OCI-LY7 (cell line): ENCODE data around the gene LGR6.

Experiments
- EZH2phosphoT487 ChIP-seq: fragments of 200-600 bp; sonication (generic); IDR thresholded peaks from 2 replicates; pipeline ENCODE4 v1.6.1; 2018; ENCODE audit warnings: low read depth, borderline replicate concordance, mild to moderate bottlenecking, mixed run types, antibody characterized with exemption, low read length, moderate library complexity, mixed read lengths
- TF ChIP-seq, protein P1 (sequence below): fragments of 200-600 bp; sonication (generic); conservative IDR thresholded peaks from 2 replicates; pipeline ENCODE4 v1.5.1; 2014; ENCODE audit warnings: mild to moderate bottlenecking, antibody characterized with exemption, low read length, moderate library complexity, mixed read lengths

- TF ChIP-seq, protein P1, sequence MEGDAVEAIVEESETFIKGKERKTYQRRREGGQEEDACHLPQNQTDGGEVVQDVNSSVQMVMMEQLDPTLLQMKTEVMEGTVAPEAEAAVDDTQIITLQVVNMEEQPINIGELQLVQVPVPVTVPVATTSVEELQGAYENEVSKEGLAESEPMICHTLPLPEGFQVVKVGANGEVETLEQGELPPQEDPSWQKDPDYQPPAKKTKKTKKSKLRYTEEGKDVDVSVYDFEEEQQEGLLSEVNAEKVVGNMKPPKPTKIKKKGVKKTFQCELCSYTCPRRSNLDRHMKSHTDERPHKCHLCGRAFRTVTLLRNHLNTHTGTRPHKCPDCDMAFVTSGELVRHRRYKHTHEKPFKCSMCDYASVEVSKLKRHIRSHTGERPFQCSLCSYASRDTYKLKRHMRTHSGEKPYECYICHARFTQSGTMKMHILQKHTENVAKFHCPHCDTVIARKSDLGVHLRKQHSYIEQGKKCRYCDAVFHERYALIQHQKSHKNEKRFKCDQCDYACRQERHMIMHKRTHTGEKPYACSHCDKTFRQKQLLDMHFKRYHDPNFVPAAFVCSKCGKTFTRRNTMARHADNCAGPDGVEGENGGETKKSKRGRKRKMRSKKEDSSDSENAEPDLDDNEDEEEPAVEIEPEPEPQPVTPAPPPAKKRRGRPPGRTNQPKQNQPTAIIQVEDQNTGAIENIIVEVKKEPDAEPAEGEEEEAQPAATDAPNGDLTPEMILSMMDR, result no peak
- no peak for TF ChIP-seq EZH2phosphoT487
Observed at GRCh38 chr1:202197653-202198365, 4.2 kb downstream of the LGR6 start.
